ENCODE measurements around the gene RAB11A.
"Not testable (repeated sequence)": the region's sequence is repeated elsewhere in the genome, so short reads cannot be mapped to it uniquely, and the experiment has no call there.

The RAB11A gene

DNA sequence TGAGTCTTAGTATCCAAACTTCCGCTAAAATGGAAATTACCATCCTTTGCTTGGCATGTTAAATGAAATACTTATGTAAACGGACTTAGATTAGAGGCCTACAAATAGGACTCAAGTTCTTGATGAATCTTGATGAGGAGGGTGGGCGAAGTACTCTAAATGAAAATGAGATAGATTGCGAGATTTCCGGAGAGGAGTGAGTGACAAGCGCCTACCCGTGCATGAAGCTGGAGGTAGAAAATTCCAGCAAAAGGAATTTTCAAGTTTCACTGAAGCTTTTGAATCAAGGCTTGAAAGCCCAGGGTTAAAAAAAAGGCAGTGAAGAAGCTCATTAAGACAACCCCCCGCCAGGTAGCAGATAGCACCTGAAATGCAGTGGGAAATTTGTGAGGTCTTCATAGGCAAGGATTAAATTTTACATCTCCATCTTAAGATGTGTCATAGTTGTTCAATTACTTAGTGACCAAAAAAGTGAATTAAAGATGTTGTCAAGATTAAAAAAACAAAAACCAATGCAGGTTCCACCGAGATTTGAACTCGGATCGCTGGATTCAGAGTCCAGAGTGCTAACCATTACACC is 655 bp upstream of the RAB11A start:
- H3K9ac ChIP-seq (ENCODE audit: low read depth, low read length): peak overlapping the region; percentile 98
- H4K20me1 ChIP-seq (ENCODE audit: insufficient read depth, low read length): peaks cover 11% of the 10 kb centered on the region; the same call in 1 of the 2 replicates
- no peaks in the 10 kb centered on the region for H3K27me3 ChIP-seq (ENCODE audit: insufficient read depth, low read length, poor library complexity)
- ATAC-seq (ENCODE audit: insufficient read depth, low read depth): no peak
- H3K36me3 ChIP-seq (ENCODE audit: insufficient read depth, low read length): peaks cover 3% of the 10 kb centered on the region; the same call in 1 of the 2 replicates
- H2AFZ ChIP-seq (ENCODE audit: low read depth, low read length): peak overlapping the region; percentile 95; the same call in 1 of the 2 replicates
- DNase-seq: no peak
- TF ChIP-seq, protein P1, sequence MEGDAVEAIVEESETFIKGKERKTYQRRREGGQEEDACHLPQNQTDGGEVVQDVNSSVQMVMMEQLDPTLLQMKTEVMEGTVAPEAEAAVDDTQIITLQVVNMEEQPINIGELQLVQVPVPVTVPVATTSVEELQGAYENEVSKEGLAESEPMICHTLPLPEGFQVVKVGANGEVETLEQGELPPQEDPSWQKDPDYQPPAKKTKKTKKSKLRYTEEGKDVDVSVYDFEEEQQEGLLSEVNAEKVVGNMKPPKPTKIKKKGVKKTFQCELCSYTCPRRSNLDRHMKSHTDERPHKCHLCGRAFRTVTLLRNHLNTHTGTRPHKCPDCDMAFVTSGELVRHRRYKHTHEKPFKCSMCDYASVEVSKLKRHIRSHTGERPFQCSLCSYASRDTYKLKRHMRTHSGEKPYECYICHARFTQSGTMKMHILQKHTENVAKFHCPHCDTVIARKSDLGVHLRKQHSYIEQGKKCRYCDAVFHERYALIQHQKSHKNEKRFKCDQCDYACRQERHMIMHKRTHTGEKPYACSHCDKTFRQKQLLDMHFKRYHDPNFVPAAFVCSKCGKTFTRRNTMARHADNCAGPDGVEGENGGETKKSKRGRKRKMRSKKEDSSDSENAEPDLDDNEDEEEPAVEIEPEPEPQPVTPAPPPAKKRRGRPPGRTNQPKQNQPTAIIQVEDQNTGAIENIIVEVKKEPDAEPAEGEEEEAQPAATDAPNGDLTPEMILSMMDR (IDR thresholded peaks at IDR 0.05; ENCODE audit: borderline replicate concordance, extremely low read depth, low read length, poor library complexity, severe bottlenecking): no peak
- no peak for TF ChIP-seq EZH2 (IDR thresholded peaks at IDR 0.05; ENCODE audit: borderline replicate concordance, low read depth, low read length, severe bottlenecking)
- H3K27ac ChIP-seq (ENCODE audit: low read length): peak overlapping the region; percentile 96
- H3K9me3 ChIP-seq (ENCODE audit: insufficient read depth, low read length, severe bottlenecking): no peaks in the 10 kb centered on the region
- H3K4me2 ChIP-seq (ENCODE audit: insufficient read depth, low read length): peak overlapping the region; percentile 68
- peaks cover 43% of the 10 kb centered on the region for H3K79me2 ChIP-seq (ENCODE audit: insufficient read depth, low read length)
- H3K4me3 ChIP-seq (ENCODE audit: low read depth in 1 of 2, low read length in 2 of 2): peak overlapping the region; percentile 91 to 99; a peak in 3 of 4 replicates
- peaks cover 32% of the 10 kb centered on the region for H3K4me1 ChIP-seq (ENCODE audit: insufficient read depth, low read length)

GRCh38 chr15:65869954-65870871 is 922 bp downstream of the RAB11A start:
- H3K79me2 ChIP-seq (ENCODE audit: insufficient read depth, low read length): peaks cover 59% of the 10 kb centered on the region
- no peaks in the 10 kb centered on the region for H3K27me3 ChIP-seq (ENCODE audit: insufficient read depth, low read length, poor library complexity)
- peak overlapping the region; percentile 95 for H2AFZ ChIP-seq (ENCODE audit: low read depth, low read length)
- peak overlapping the region; percentile 98 for H3K9ac ChIP-seq (ENCODE audit: low read depth, low read length)
- peak overlapping the region; percentile 68 for H3K4me2 ChIP-seq (ENCODE audit: insufficient read depth, low read length)
- H3K9me3 ChIP-seq (ENCODE audit: insufficient read depth, low read length, severe bottlenecking): no peaks in the 10 kb centered on the region
- peak overlapping the region; percentile 91 to 99 for H3K4me3 ChIP-seq (ENCODE audit: low read depth in 1 of 2, low read length in 2 of 2)
- H4K20me1 ChIP-seq (ENCODE audit: insufficient read depth, low read length): peaks cover 14% of the 10 kb centered on the region; the same call in 1 of the 2 replicates
- H3K36me3 ChIP-seq (ENCODE audit: insufficient read depth, low read length): peaks cover 15% of the 10 kb centered on the region
- H3K4me1 ChIP-seq (ENCODE audit: insufficient read depth, low read length): peaks cover 32% of the 10 kb centered on the region
- H3K27ac ChIP-seq (ENCODE audit: low read length): peak overlapping the region; percentile 96
- ATAC-seq (ENCODE audit: insufficient read depth, low read depth) (peak; percentile 6; the same call in 2 of the 3 replicates), DNase-seq (peak; percentile 29)
- TF ChIP-seq, protein P1 (IDR thresholded peaks at IDR 0.05; ENCODE audit: borderline replicate concordance, extremely low read depth, low read length, poor library complexity, severe bottlenecking): no peak
- no peak for TF ChIP-seq EZH2 (IDR thresholded peaks at IDR 0.05; ENCODE audit: borderline replicate concordance, low read depth, low read length, severe bottlenecking)

DNA sequence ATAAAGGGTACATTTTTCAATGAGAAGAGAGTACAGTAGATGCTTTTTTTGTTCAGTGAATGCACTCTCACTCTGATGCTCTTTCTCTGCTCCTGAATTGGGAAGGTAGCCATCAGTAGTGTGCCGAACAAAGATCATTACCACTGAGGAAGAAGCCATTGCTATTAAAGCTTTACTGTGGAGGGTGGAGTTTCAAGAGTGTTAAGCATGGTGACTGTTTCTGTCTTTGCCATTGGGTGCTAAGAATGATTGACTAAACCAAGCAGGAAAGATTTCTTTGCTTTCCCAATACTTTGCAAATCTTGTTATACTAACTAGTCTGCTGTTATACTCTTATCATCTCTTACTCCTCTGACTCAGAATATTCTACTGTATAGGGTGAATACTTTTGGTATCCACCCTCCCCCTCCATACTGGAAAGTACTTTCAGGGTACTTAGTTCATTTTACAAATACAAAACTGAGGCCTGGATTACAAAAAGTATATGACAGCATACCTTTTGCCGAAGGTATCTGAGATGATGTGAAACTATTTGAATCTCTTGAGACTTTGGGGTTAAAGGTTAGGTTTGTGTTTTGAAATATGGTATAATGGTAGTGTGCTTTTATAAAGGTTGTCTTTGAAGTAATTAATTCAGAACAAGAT is 1.7 kb downstream of the RAB11A start:
- peak overlapping the region; percentile 91 to 99; a peak in 3 of 4 replicates for H3K4me3 ChIP-seq (ENCODE audit: low read depth in 1 of 2, low read length in 2 of 2)
- H3K27me3 ChIP-seq (ENCODE audit: insufficient read depth, low read length, poor library complexity): no peaks in the 10 kb centered on the region
- ATAC-seq (ENCODE audit: insufficient read depth, low read depth) (peak; percentile 17; the same call in 1 of the 3 replicates), DNase-seq (no peak)
- no peaks in the 10 kb centered on the region for H3K9me3 ChIP-seq (ENCODE audit: insufficient read depth, low read length, severe bottlenecking)
- peak overlapping the region; percentile 96 for H3K27ac ChIP-seq (ENCODE audit: low read length)
- TF ChIP-seq, protein P1 (IDR thresholded peaks at IDR 0.05; ENCODE audit: borderline replicate concordance, extremely low read depth, low read length, poor library complexity, severe bottlenecking): no peak
- TF ChIP-seq EZH2 (IDR thresholded peaks at IDR 0.05; ENCODE audit: borderline replicate concordance, low read depth, low read length, severe bottlenecking): no peak
- peak overlapping the region; percentile 68 for H3K4me2 ChIP-seq (ENCODE audit: insufficient read depth, low read length)
- peak overlapping the region; percentile 98 for H3K9ac ChIP-seq (ENCODE audit: low read depth, low read length)
- H2AFZ ChIP-seq (ENCODE audit: low read depth, low read length): no peak overlapping the region
- H3K36me3 ChIP-seq (ENCODE audit: insufficient read depth, low read length): peaks cover 21% of the 10 kb centered on the region
- H3K79me2 ChIP-seq (ENCODE audit: insufficient read depth, low read length): peaks cover 67% of the 10 kb centered on the region
- H3K4me1 ChIP-seq (ENCODE audit: insufficient read depth, low read length): peaks cover 32% of the 10 kb centered on the region
- H4K20me1 ChIP-seq (ENCODE audit: insufficient read depth, low read length): peaks cover 21% of the 10 kb centered on the region; the same call in 1 of the 2 replicates

DNA sequence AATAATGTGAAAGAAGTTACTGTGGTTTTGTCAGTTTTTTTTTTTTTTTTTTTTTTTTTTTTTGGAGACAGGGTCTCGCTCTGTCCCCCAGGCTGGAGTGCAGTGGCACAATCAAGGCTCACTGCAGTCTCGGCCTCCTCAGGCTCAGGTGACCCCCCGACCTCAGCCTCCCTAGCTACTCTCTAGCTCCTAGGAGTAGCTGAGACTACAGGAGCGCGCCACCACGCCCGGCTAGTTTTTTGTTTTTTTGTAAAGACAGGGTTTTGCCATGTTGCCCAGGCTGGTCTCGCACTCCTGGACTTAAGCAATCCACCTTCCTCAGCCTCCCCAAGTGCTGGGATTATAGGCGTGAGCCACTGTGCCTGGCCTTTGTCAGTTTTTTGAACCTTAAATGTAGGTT is 2.6 kb downstream of the RAB11A start:
- not testable (repeated sequence) for H3K9ac ChIP-seq (ENCODE audit: low read depth, low read length); H3K27me3 ChIP-seq (ENCODE audit: insufficient read depth, low read length, poor library complexity); H3K9me3 ChIP-seq (ENCODE audit: insufficient read depth, low read length, severe bottlenecking); H2AFZ ChIP-seq (ENCODE audit: low read depth, low read length); ATAC-seq (ENCODE audit: insufficient read depth, low read depth); DNase-seq; H3K27ac ChIP-seq (ENCODE audit: low read length)
- Histone ChIP-seq H3K79me2 (ENCODE audit: insufficient read depth, low read length) (peaks cover 75% of the 10 kb centered on the region), H4K20me1 (ENCODE audit: insufficient read depth, low read length) (peaks cover 28% of the 10 kb centered on the region; the same call in 1 of the 2 replicates), H3K36me3 (ENCODE audit: insufficient read depth, low read length) (peaks cover 27% of the 10 kb centered on the region), H3K4me2 (ENCODE audit: insufficient read depth, low read length) (peak overlapping the region; percentile 68), H3K4me1 (ENCODE audit: insufficient read depth, low read length) (peaks cover 32% of the 10 kb centered on the region), H3K4me3 (ENCODE audit: low read depth in 1 of 2, low read length in 2 of 2) (peak overlapping the region in 1 of 2 experiments; percentile 91; a peak in 1 of 4 replicates)

DNA sequence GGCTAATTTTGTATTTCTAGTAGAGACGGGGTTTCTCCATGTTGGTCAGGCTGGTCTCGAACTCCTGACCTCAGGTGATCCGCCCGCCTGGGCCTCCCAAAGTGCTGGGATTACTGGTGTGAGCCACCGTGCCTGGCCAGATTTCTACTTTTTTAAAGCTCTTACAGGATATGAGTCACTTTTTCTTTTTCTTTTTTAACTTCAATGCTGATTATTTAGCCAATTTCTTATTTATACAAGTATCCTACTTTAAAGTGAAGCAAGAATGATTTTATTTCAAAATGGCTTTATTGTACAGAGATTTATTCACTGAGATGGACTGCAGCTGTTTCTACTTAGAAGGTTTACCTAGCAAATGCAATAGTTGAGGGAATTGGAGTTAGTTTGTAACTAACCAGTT is 3.3 kb downstream of the RAB11A start:
- not testable (repeated sequence) for DNase-seq

More for the DNA sequence above, 3.3 kb downstream of the RAB11A start:
- not testable (repeated sequence) for H3K9ac ChIP-seq (ENCODE audit: low read depth, low read length); H3K4me2 ChIP-seq (ENCODE audit: insufficient read depth, low read length); ATAC-seq (ENCODE audit: insufficient read depth, low read depth); H3K27ac ChIP-seq (ENCODE audit: low read length); H3K27me3 ChIP-seq (ENCODE audit: insufficient read depth, low read length, poor library complexity); H2AFZ ChIP-seq (ENCODE audit: low read depth, low read length); H3K4me3 ChIP-seq (ENCODE audit: low read depth in 1 of 2, low read length in 2 of 2); H3K9me3 ChIP-seq (ENCODE audit: insufficient read depth, low read length, severe bottlenecking)
- H4K20me1 ChIP-seq (ENCODE audit: insufficient read depth, low read length): peaks cover 33% of the 10 kb centered on the region; the same call in 1 of the 2 replicates
- peaks cover 81% of the 10 kb centered on the region for H3K79me2 ChIP-seq (ENCODE audit: insufficient read depth, low read length)
- H3K36me3 ChIP-seq (ENCODE audit: insufficient read depth, low read length): peaks cover 34% of the 10 kb centered on the region
- H3K4me1 ChIP-seq (ENCODE audit: insufficient read depth, low read length): peaks cover 32% of the 10 kb centered on the region

Measured in DND-41 (cell line).